GM23338 (cell line): Measurements from ENCODE around the gene MBD3L4.

ENCODE experiments used
- CREB1 ChIP-seq: fragments of 250-450 bp; sonication (Bioruptor Pico); IDR thresholded peaks from 2 replicates; pipeline ENCODE4 v1.5.0; 2020; ENCODE audit warnings: low read depth, mild to moderate bottlenecking, moderate library complexity
- EZH2 ChIP-seq: fragments of 200-600 bp; sonication (generic); IDR thresholded peaks from one replicate; pipeline ENCODE4 v1.8.0; 2017; ENCODE audit warnings: antibody characterized with exemption, mild to moderate bottlenecking, low read depth; ENCODE audit not compliant: unreplicated experiment
- EZH2phosphoT487 ChIP-seq: fragments of 200-600 bp; sonication (generic); IDR thresholded peaks from one replicate; pipeline ENCODE4 v1.8.1; 2018; ENCODE audit warnings: antibody characterized with exemption; ENCODE audit not compliant: unreplicated experiment
- JUNB ChIP-seq: IDR thresholded peaks from one replicate; pipeline ENCODE4 v1.6.1; 2016; ENCODE audit warnings: antibody characterized with exemption; ENCODE audit not compliant: unreplicated experiment
- POLR2AphosphoS5 ChIP-seq: IDR thresholded peaks from 2 replicates; pipeline ENCODE4 v1.6.1; 2016; ENCODE audit warnings: antibody characterized with exemption, low read depth
- ZNF114 ChIP-seq: fragments of 250-450 bp; sonication (Bioruptor Pico); IDR thresholded peaks from 2 replicates; pipeline ENCODE4 v1.5.0; 2020; ENCODE audit warnings: mild to moderate bottlenecking, moderate library complexity
- TF ChIP-seq, protein P1 (sequence below), 2 experiments: fragments of 200-600 bp in 1 of 2; sonication (generic) in 1 of 2; conservative IDR thresholded peaks; 2 replicates each; pipeline versions ENCODE4 v1.5.1 to v1.6.1; 2016 to 2017; ENCODE audit warnings: antibody characterized with exemption in 2 of 2, low read depth in 2 of 2, mild to moderate bottlenecking in 2 of 2, moderate library complexity in 1 of 2
- TF ChIP-seq, protein P2 (sequence below): IDR thresholded peaks from 2 replicates; pipeline ENCODE4 v1.6.1; 2016; ENCODE audit warnings: antibody characterized with exemption
- TF ChIP-seq, protein P3 (sequence below): IDR thresholded peaks from one replicate; pipeline ENCODE4 v1.6.1; 2018; ENCODE audit warnings: antibody characterized with exemption; ENCODE audit not compliant: unreplicated experiment

DNA sequence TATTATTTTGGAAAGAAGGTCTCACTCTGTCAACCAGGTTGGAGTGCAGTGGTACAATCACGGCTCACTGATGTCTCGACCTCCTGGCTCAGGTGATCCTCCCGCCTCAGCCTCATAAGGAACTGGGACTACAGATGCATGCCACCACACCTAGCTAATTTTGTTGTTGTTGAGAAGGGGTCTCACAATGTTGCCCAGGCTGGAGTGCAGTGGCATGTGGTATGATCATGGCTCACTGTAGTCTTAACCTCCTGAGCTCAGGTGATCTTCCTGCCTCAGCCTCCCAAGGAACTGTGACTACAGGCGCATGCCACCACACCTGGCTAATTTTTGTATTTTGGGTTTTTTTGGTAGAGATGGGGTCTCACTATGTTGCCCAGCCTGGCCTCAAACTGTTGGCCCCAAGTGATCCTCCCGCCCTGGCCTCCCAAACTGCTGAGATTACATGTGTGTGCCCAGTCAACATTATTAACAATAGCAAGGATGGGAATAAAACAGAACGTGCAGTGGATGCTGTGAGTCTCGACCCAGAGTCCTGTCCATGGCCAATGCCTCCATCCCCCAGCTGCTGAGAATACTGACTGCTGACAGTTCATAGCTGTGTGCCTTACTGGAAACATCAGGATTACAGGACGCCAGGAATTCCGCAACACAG lies 23.9 kb upstream of the MBD3L4 start:
- TF ChIP-seq, protein P1, sequence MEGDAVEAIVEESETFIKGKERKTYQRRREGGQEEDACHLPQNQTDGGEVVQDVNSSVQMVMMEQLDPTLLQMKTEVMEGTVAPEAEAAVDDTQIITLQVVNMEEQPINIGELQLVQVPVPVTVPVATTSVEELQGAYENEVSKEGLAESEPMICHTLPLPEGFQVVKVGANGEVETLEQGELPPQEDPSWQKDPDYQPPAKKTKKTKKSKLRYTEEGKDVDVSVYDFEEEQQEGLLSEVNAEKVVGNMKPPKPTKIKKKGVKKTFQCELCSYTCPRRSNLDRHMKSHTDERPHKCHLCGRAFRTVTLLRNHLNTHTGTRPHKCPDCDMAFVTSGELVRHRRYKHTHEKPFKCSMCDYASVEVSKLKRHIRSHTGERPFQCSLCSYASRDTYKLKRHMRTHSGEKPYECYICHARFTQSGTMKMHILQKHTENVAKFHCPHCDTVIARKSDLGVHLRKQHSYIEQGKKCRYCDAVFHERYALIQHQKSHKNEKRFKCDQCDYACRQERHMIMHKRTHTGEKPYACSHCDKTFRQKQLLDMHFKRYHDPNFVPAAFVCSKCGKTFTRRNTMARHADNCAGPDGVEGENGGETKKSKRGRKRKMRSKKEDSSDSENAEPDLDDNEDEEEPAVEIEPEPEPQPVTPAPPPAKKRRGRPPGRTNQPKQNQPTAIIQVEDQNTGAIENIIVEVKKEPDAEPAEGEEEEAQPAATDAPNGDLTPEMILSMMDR (conservative IDR thresholded peaks at IDR 0.05; ENCODE audit: low read depth in 2 of 2): no peak
- TF ChIP-seq, protein P2, sequence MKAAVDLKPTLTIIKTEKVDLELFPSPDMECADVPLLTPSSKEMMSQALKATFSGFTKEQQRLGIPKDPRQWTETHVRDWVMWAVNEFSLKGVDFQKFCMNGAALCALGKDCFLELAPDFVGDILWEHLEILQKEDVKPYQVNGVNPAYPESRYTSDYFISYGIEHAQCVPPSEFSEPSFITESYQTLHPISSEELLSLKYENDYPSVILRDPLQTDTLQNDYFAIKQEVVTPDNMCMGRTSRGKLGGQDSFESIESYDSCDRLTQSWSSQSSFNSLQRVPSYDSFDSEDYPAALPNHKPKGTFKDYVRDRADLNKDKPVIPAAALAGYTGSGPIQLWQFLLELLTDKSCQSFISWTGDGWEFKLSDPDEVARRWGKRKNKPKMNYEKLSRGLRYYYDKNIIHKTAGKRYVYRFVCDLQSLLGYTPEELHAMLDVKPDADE: no peak
- TF ChIP-seq POLR2AphosphoS5 (no peak), EZH2phosphoT487 (no peak), EZH2 (no peak), ZNF114 (CRISPR knock-in tag) (no peak), CREB1 (CRISPR knock-in tag) (no peak), JUNB (no peak)
- TF ChIP-seq, protein P3, sequence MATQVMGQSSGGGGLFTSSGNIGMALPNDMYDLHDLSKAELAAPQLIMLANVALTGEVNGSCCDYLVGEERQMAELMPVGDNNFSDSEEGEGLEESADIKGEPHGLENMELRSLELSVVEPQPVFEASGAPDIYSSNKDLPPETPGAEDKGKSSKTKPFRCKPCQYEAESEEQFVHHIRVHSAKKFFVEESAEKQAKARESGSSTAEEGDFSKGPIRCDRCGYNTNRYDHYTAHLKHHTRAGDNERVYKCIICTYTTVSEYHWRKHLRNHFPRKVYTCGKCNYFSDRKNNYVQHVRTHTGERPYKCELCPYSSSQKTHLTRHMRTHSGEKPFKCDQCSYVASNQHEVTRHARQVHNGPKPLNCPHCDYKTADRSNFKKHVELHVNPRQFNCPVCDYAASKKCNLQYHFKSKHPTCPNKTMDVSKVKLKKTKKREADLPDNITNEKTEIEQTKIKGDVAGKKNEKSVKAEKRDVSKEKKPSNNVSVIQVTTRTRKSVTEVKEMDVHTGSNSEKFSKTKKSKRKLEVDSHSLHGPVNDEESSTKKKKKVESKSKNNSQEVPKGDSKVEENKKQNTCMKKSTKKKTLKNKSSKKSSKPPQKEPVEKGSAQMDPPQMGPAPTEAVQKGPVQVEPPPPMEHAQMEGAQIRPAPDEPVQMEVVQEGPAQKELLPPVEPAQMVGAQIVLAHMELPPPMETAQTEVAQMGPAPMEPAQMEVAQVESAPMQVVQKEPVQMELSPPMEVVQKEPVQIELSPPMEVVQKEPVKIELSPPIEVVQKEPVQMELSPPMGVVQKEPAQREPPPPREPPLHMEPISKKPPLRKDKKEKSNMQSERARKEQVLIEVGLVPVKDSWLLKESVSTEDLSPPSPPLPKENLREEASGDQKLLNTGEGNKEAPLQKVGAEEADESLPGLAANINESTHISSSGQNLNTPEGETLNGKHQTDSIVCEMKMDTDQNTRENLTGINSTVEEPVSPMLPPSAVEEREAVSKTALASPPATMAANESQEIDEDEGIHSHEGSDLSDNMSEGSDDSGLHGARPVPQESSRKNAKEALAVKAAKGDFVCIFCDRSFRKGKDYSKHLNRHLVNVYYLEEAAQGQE: no peak
